ENCODE results near the gene KCNQ5. TPM values are rescaled to one million over a fixed set of nuclear protein-coding genes. Genes with fewer than 3 reads are reported as not detected.

KCNQ5 gene
- total RNA-seq, 4 donors from 2014 or later: 0.52 to 0.97 (median 0.59) TPM

DNA sequence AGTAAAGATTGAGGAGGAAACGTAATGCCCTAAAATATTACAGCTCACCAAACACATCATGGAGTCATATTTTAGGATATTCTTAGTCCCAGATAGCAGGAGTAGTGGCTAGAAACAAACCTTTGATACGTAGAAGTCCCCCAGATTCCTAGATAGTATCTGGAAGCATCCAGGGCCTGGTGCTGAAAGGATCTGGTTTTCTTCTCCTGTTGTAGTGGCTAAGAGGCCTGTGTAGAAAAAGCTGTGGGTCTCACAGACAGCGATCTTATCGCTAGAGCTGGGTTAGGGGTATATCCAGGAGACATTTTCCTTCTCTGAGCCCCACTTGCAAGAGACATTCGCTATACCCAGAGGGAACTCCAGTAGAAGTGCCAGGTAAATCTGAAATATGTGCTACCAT lies 139.9 kb downstream of the KCNQ5 start:
- no peak for DNase-seq (ENCODE audit: low spot score in 2 of 2)
- intact Hi-C loops (cut with DNase I; ENCODE audit: low total_unique reads): no loop called here
- 79 to 87% methylated on average over 5 of the region's 5 CpGs for WGBS, 2 donors
- TF ChIP-seq, protein P1, sequence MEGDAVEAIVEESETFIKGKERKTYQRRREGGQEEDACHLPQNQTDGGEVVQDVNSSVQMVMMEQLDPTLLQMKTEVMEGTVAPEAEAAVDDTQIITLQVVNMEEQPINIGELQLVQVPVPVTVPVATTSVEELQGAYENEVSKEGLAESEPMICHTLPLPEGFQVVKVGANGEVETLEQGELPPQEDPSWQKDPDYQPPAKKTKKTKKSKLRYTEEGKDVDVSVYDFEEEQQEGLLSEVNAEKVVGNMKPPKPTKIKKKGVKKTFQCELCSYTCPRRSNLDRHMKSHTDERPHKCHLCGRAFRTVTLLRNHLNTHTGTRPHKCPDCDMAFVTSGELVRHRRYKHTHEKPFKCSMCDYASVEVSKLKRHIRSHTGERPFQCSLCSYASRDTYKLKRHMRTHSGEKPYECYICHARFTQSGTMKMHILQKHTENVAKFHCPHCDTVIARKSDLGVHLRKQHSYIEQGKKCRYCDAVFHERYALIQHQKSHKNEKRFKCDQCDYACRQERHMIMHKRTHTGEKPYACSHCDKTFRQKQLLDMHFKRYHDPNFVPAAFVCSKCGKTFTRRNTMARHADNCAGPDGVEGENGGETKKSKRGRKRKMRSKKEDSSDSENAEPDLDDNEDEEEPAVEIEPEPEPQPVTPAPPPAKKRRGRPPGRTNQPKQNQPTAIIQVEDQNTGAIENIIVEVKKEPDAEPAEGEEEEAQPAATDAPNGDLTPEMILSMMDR (IDR thresholded peaks at IDR 0.05): no peak
- no peak for TF ChIP-seq POLR2A (IDR thresholded peaks at IDR 0.05)
- H3K4me3 ChIP-seq (ENCODE audit: low read depth, poor library complexity, severe bottlenecking): no peak overlapping the region

DNA sequence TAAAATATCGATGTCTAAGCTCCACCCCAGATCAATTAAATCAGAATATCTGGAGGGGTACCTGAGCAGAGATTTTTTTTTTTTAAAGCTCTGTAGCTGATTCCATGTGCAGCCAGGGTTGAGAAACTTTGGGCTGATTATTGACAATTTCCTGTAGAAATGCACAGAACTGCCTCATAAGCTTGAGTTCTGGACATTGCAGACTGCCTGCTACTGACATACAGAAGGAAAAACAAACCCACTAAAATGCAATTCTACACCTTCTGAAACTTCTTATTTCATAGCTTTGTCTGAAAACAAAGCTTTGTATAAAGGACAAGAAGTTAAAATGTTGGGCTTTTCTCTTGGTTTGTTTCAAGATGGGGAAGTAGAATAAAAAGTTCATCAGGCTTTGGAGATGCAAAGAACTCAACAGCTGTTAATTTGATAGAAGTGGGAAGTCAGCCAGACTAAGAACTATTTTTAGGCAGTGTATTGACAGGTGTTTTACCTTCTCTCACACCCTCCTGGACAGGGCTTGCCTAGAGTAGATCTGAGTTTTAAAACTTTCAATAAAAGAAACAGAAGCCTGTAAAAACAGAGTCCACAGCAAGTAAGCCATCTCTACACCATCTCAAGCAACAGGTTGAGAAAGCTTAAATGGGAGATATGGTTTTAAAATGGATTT lies 147.7 kb downstream of the KCNQ5 start:
- intact Hi-C loops (cut with DNase I; ENCODE audit: low total_unique reads): no loop called here
- no peak for DNase-seq (ENCODE audit: low spot score in 2 of 2)
- TF ChIP-seq, protein P1 (IDR thresholded peaks at IDR 0.05): no peak
- TF ChIP-seq POLR2A (IDR thresholded peaks at IDR 0.05): no peak
- 83 to 94% methylated on average over 1 of the region's 1 CpG for WGBS, 2 donors
- no peak overlapping the region for H3K4me3 ChIP-seq (ENCODE audit: low read depth, poor library complexity, severe bottlenecking)

DNA sequence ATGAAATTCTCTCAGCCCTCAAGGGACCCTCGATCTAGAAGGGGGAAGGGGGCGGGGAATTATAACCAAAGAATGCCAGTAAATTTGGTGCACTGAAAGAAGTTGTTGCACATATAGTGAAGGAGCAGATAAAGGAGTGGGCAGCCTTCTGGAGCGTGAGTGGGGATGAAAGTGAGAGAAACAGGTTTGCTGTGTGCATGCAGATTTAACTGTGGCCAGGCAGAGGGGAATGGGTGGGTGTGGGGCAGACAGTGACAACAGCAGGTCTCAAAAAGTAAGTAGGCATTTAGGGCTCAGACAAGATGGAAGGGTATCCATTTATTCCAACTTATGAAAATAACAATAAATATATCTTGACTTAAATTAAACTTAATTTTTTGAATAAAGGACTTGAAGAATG lies 149.1 kb downstream of the KCNQ5 start:
- DNase-seq (ENCODE audit: low spot score in 2 of 2): no peak
- intact Hi-C loops (cut with DNase I; ENCODE audit: low total_unique reads): no loop called here
- WGBS, 2 donors: 70 to 76% methylated on average over 3 of the region's 3 CpGs
- no peak overlapping the region for H3K4me3 ChIP-seq (ENCODE audit: low read depth, poor library complexity, severe bottlenecking)
- TF ChIP-seq, protein P1 (IDR thresholded peaks at IDR 0.05): no peak
- TF ChIP-seq POLR2A (IDR thresholded peaks at IDR 0.05): no peak

DNA sequence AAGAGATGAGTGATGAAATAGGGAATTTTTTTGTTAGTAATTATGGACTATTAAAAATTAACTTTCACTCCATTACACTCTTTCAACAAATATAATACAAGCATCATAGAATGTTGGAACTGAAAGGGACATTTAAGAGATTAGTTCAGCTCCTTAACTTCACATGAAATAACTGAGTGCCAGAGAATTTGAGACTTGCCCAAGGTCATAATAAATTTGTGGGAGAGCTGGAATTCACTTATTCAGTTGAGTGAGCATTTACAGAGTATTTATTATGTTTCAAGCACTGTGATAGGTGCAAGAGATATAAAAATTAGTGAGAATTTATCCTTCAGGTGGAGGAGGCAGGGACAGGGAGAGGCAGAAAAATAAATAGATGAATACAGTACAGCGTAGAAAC lies 154.6 kb downstream of the KCNQ5 start:
- 82 to 83% methylated on average over 1 of the region's 1 CpG for WGBS, 2 donors
- no peak overlapping the region for H3K4me3 ChIP-seq (ENCODE audit: low read depth, poor library complexity, severe bottlenecking)
- intact Hi-C loops (cut with DNase I; ENCODE audit: low total_unique reads): no loop called here
- DNase-seq (ENCODE audit: low spot score in 2 of 2): no peak
- no peak for TF ChIP-seq POLR2A (IDR thresholded peaks at IDR 0.05)
- TF ChIP-seq, protein P1 (IDR thresholded peaks at IDR 0.05): no peak

DNA sequence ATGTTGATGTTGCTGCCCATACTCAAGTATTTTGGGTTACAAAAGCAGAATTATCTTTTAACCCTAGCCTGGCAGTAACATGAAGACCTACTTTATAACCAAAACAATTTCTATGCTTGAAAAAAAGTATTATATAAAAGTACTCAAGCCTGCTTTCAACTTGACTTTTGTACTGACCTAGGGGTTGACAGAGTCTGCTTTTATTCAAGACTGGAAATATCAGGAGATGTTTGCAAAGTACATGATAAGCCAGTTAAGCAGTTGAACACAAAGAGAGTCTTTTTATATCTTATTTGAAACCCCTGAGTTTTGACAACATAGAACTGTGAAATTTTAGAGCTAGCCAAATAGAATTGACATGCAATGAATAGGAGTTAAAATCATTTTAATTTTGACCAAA lies 159.8 kb downstream of the KCNQ5 start:
- H3K4me3 ChIP-seq (ENCODE audit: low read depth, poor library complexity, severe bottlenecking): no peak overlapping the region
- DNase-seq (ENCODE audit: low spot score in 2 of 2): no peak
- TF ChIP-seq, protein P1 (IDR thresholded peaks at IDR 0.05): no peak
- no peak for TF ChIP-seq POLR2A (IDR thresholded peaks at IDR 0.05)
- intact Hi-C loops (cut with DNase I; ENCODE audit: low total_unique reads): no loop called here

DNA sequence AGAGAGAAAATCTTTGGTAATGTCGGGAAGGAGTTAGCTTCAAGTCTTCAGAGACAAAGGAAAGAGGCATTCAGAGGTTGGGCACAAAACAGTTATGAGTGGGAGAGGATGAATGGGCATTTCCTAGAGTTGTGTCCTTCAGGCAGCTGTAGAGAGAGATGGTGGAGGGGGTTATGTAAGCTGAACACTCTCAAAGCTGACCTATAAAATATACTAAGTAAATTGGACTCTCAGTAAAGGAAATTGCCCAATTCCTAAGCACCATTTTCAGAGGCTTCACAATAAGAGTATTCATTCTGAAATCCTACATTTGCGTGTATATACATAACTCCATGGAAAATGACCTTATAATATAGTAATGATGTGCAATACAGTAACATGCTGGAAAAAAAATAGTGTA lies 161.2 kb downstream of the KCNQ5 start:
- WGBS, 2 donors: 70 to 81% methylated on average over 2 of the region's 2 CpGs
- DNase-seq (ENCODE audit: low spot score in 2 of 2): no peak
- intact Hi-C loops (cut with DNase I; ENCODE audit: low total_unique reads): no loop called here
- TF ChIP-seq, protein P1 (IDR thresholded peaks at IDR 0.05): no peak
- TF ChIP-seq POLR2A (IDR thresholded peaks at IDR 0.05): no peak
- H3K4me3 ChIP-seq (ENCODE audit: low read depth, poor library complexity, severe bottlenecking): no peak overlapping the region
